Measurements from ENCODE around the gene PYDC1.
"Not testable (repeated sequence)": the region's sequence is repeated elsewhere in the genome, so short reads cannot be mapped to it uniquely, and the experiment has no call there.

The PYDC1 gene

DNA sequence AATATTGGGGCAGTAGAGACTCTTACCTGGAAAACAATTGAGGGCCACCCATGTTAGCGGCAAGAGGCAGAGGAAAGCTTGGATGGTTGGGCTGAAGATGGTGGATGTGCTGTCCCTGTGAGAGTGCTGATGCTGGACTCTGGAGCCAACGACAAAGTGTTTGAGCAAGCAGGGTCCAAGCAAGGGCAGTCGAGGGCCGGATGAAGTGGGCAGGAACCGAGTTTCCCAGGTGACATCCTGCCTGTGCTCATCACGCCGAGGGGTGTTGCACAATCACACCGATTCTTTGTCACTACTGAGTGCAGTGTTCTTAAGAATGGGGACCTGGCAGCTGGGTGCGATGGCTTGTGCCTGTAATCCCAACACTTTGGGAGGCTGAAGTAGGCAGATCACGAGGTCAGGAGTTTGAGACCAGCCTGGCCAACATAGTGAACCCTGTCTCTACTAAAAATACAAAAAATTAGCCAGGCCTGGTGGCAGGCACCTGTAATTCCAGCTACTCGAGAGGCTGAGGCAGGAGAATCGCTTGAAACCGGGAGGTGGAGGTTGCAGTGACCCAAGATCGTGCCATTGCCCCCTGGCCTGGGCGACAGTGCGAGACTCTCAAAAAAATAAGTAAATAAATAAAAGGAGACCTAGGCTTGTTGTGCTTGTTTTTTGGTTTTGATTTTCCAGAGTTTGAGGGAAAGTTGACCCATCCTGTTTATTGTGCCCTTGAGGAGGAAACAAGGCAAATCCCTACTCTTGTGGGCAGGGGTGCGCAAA lies 20.4 kb downstream of the PYDC1 start:
- DNase-seq (ENCODE audit: low read depth) = no peak

DNA sequence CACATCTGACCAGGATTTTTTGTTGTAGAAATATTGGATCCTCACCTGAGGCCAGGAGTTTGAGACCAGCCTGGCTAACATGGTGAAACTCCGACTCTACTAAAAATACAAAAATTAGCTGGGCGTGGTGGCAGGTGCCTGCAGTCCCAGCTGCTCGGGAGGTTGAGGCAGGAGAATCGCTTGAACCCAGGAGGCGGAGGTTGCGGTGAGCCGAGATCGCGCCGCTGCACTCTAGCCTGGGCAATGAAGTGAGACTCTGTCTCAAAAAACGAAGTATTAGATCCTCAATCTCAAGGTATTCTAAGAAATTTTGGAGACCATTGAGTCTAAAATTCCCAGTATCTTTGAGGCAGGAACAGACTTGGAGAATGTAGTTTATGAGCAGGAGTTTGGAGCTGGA lies 21.1 kb downstream of the PYDC1 start:
- DNase-seq (ENCODE audit: low read depth) = not testable (repeated sequence)

DNA sequence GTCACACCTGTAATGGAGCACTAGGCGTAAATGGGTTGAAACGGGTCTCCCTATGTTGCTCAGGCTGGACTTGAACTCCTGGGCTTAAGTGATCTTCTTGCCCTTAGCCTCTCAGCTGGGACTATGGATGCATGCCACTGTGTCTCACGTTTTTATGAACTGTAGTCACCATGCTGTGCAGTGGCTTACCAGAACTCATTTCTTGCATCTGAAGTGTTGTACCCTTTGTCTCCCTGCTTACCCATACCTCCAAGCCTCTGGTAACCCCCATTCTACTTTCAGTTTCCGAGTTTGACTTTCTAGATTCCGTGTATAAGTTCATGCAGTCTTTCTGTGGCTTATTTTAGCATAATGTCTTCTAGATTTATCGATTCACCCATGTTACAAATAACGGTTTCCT lies 22.0 kb downstream of the PYDC1 start:
- DNase-seq (ENCODE audit: low read depth) = no peak

DNA sequence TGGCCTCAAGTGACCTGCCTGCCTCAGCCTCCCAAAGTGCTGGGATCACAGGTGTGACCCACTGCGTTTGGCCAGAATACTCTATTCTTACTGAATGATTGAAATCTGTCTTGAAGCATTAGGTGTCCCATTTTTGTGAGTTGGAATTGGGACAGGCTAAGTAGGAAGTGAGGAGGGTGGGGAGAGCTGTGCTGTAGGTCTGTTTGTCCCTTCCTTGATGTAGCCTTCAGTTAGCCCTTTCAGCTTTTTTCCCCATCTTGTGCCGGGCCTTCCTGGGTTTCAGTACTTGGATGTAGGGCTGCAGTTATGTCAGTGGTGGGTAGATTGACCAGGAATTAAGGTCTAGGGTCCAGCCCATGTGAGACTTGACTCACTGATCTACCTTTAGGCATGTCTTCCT lies 23.1 kb downstream of the PYDC1 start:
- DNase-seq (ENCODE audit: low read depth) = no peak

DNA sequence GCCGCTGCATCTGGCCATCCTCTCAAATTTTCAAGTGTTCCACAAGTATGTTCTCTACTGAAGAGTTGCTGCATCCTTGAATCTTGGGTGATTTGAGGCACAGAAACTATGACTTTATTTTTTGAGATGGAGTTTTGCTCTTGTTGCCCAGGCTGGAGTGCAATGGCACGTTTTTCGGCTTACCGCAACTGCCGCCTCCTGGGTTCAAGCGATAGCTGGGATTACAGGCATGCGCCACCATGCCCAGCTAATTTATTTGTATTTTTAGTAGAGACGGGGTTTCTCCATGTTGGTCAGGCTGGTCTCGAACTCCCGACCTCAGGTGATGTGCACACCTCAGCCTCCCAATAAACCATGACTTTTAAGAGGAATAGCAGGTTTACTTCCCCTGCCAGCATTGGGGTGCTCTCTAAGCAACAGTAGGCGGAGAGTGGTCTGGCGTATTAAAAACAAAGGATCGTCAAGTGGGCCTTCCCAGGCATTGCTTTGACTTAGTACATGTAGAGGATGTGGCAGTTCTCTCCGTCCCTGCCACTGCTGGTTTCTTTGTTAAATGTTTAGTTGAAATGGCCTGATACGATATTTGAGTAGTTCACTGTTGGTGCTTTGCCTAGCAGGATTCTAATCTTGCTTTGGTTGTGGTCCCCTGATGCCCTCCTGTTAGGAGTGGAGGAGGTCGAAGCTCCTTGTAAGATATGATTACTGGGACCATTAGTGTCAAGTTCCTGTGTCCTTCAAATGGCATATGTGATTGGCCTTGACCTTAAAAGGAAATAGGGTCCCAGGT lies 23.9 kb downstream of the PYDC1 start:
- DNase-seq (ENCODE audit: low read depth) = no peak

DNA sequence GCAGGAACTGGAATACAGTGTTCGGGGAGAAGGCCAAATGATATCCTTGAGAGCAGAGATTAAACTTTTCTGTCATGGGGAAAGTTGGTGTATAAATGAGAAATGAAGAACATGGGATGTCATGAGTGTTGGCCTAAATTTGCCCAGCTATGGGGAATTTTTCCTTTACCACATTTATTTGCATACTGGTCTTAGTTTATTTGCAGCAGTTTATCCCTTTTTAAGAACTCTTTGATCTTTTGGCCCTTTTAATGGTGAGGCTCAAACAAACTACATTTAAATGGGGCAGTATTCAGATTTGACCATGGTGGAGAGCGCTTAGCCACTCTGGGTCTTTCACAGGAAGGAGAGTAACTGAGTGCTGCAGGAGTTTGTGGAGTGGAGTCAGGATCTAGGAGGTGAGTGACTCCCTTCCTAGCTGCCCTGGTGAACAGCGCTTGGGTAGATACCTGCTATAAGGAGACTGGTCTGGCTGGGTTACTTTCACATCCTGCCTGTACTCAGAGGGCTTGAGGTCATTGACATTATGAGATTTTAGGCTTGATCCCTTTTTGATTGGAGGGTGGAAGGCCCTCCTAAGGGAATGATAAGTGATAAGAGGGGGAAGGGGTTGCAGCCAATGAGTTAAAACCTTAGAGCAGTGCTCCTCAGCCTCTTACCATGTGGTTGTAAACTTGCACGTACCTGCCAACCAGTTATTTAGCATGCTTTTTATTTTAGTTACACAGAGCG lies 25.1 kb downstream of the PYDC1 start:
- no peak for DNase-seq (ENCODE audit: low read depth)

DNA sequence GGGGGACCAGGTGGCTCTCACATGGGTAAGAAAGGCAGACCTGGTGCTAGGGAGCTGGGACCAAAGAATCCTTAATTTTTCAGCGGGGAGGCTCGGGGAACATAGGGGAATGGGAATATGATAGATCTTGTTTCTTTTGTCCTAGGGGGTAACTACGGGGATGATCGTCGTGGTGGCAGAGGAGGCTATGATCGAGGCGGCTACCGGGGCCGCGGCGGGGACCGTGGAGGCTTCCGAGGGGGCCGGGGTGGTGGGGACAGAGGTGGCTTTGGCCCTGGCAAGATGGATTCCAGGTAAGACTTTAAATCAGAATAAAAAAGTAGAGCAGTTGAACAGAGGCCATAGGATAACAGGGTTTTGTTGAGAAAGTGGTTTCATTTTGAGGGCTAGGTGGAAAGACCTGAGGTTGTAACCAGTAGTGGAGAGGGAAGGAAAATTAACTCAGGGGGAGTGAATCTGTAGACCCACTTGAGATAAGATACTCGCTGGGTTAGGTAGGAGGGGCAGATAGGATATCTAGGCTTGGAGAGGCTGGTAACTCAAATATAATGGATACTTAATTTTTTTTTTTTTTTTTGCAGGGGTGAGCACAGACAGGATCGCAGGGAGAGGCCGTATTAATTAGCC lies 26.0 kb downstream of the PYDC1 start:
- DNase-seq (ENCODE audit: low read depth) = no peak

DNA sequence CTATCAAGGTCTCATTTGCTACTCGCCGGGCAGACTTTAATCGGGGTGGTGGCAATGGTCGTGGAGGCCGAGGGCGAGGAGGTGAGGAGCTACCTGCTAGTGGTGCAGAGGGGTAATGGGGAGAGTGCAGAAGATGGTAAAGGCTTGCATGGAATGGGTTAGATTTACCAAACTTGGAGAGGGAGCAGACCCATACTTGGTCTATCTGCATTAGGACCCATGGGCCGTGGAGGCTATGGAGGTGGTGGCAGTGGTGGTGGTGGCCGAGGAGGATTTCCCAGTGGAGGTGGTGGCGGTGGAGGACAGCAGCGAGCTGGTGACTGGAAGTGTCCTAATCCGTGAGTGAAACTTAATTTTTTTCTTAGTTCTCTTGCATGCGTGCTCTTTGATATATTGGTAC lies 26.9 kb downstream of the PYDC1 start:
- DNase-seq (ENCODE audit: low read depth) = no peak

DNA sequence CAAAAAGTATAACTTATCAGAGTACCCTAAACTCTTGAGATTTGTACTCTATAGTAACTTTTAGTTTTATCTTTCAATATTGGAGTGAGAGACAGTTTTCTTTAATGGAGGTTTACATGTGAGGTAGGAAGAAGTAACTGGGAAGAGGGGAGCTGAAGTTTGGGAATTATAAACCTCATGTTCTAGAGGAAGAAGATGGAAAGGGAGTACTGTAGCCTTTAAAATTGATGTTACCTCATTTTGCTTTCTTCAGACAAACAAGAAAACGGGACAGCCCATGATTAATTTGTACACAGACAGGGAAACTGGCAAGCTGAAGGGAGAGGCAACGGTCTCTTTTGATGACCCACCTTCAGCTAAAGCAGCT lies 27.5 kb downstream of the PYDC1 start:
- no peak for DNase-seq (ENCODE audit: low read depth)

DNA sequence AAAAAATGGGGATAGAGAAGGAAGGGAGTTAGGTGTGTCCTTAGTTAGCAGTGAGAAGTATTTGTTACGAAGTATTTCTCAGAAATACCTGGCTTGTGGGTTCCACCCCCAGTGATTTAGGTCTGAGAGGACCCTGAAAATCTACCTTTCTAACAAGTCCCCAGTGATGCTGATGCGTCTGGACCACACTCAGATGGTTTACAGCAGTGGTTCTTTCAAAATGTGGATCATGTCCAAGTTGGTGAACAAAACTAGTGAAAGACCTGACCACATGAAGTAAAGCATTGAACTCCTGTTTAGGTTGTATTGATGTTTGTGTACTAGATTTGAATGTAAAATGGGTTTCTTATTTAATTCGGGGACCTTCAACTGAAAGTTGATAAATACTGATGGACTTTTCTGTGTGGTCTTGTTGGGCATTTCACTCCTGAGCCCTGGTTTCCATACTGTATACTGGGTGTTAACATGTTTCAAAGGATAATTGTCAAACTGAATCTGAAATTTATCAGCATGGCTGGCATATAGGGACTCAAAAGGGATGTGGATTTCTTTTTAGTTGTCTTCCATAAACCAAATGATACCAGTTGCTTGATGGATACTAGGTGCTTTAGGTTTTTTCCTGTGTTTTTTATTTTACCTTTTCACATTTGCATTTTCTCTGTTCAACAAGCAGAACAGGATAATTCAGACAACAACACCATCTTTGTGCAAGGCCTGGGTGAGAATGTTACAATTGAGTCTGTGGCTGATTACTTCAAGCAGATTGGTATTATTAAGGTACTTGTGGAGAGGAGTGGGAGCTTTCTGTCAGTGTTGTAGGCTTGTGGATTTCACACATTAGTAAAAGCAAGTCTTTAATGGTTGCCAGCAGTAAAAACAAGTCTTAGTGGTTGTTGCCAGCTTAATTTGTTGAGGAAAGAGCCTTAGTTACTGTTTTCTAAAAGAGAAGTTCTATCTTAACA lies 28.2 kb downstream of the PYDC1 start:
- no peak for DNase-seq (ENCODE audit: low read depth)

DNA sequence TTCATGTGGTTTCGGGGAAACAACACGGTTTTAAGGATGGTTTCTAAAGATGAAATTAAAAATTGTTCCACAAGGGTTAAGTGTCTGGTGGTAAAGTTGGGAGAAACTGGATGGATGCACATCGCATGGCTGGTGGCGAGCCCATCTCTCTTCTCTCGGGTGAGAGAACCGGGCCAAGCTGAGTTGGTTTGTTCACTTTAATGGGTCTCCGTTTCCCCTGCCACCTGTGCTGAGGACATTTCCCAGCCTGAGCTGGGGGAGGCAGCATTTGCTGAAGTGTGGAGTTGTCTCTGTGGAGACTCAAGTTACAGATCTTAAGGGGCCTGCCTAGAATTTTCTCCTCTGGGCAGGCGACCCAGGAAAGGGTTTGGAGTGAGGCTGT lies 29.1 kb downstream of the PYDC1 start:
- DNase-seq (ENCODE audit: low read depth) = no peak

DNA sequence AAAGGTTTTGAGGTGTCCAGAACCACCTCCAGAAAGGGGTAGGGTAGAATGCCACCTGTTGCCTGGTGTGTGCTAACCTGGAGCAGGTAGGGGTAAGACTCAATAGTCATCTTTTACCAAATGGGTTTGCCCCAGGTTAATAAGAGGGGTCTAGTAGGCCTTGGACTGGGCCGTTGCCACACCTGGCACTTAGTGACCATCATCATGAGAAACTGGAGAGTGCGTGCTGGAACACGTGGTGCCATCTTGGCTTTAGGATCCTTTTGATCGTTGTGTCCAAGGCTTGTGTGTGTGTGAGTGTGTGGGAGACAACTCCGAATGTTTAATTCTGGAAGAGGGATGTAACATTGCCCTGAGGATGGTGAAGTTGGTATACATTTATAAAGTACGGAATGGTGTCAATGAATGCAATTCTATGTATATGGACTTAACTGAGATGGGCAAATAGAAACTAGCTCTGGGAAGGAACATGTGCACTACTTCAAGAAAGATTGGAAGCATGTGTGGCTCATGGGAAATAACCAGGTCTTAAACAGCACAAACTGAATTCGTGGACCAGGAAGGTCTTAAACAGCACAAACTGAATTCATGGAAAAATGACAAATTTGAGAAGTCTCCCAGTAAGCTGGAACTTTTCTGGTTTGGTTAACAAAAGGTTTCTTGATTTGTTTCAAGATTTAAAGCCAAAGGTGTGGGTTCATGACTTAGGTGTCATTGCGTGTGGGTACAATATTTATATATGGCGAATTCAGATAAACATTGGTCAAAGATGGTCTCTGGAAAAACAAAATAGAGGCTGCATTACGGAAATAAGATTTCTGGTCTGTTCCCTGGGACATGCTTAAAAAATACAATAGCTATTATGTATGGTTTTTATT lies 29.8 kb downstream of the PYDC1 start:
- DNase-seq (ENCODE audit: low read depth) = no peak

DNA sequence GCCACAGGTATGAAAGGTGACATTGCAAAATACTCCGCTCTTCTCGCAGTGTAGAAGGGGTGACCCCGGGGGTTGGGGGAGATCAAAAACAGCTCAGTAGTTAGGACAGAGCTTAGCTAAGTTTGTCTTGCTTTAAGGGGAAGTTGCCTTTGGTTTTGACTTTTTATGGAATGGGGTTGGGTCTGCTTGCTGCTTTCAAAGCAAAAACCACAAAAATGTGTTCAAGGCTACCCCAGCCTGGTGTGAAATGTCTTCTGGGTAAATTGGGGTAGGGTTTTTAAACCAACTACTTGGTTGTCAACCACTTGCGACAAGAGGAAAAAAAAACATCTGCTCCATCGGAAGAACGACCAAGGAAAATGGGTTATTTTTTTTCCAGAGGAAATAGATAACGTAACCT lies 30.8 kb downstream of the PYDC1 start:
- no peak for DNase-seq (ENCODE audit: low read depth)

DNA sequence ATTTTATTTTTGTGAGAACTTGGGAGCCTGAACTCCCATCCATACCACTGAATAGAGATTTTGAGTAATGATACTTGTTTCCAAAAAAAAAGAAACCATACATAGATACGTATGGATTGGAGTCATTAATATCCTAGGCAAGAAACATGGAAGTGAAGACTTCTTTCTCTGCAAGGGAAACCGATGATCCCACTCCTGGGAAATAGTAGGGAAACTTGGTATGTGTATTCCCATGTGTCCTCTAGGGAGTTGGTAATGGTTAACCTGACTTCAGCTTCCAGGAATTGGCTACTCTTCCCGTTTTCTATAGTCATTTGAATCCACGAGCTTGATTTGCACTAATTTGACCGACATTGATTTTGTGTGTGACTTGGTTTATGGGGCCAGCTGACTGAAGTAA lies 31.6 kb downstream of the PYDC1 start:
- DNase-seq (ENCODE audit: low read depth) = no peak

DNA sequence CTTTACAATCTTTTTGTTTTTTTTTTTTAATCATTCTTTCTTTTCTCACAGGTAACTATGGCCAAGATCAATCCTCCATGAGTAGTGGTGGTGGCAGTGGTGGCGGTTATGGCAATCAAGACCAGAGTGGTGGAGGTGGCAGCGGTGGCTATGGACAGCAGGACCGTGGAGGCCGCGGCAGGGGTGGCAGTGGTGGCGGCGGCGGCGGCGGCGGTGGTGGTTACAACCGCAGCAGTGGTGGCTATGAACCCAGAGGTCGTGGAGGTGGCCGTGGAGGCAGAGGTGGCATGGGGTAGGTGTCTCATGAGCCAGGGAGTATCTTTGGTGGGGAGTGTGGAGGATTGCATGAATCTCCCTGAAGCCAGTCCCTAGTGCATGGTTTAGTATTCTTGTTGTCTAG lies 32.0 kb downstream of the PYDC1 start:
- no peak for DNase-seq (ENCODE audit: low read depth)

DNA sequence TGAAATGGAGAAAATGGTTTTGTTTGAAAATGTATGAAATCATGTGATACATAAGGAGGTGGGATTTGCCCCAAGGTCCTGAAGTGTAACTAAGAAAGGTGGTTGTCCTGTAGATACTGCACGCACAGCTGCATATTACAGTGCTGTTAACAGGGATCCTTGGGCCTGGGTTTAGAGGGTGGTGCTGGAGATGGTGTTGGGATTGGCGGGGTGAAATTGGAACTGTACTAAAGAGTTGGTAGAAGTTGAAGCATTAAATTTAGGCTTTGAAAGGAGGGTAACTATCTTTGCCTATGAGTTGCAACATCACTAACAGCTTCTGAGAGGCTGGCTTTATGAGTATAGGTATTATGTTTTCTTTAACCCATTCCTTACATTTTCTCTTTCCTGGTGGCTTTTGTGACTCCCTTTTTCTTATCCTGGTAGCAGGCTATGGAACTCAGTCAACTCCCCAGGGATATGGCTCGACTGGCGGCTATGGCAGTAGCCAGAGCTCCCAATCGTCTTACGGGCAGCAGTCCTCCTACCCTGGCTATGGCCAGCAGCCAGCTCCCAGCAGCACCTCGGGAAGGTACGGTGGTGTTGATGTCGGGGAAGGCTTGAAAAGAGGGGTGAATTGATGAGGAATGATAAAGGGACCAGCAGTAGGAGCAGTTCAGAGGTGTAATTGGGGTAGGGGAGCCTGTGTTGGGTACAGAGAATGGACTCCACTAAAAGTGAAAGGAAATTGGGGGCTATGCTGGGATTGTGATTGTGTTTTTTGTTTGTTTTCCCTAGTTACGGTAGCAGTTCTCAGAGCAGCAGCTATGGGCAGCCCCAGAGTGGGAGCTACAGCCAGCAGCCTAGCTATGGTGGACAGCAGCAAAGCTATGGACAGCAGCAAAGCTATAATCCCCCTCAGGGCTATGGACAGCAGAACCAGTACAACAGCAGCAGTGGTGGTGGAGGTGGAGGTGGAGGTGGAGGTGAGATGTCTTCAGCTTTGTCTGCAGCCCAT lies 33.2 kb downstream of the PYDC1 start:
- no peak for DNase-seq (ENCODE audit: low read depth)

DNA sequence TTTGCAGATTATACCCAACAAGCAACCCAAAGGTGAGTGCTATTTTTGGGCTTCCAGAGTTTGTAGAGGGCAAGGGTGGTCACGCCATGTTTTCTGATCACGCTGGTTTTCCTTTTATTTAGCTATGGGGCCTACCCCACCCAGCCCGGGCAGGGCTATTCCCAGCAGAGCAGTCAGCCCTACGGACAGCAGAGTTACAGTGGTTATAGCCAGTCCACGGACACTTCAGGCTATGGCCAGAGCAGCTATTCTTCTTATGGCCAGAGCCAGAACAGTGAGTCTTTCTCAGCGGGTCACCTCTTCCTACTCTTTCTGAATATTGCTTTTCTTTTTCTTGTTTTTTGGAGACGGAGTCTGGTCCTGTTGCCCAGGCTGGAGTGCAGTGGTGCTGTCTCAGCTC lies 34.5 kb downstream of the PYDC1 start:
- no peak for DNase-seq (ENCODE audit: low read depth)

DNA sequence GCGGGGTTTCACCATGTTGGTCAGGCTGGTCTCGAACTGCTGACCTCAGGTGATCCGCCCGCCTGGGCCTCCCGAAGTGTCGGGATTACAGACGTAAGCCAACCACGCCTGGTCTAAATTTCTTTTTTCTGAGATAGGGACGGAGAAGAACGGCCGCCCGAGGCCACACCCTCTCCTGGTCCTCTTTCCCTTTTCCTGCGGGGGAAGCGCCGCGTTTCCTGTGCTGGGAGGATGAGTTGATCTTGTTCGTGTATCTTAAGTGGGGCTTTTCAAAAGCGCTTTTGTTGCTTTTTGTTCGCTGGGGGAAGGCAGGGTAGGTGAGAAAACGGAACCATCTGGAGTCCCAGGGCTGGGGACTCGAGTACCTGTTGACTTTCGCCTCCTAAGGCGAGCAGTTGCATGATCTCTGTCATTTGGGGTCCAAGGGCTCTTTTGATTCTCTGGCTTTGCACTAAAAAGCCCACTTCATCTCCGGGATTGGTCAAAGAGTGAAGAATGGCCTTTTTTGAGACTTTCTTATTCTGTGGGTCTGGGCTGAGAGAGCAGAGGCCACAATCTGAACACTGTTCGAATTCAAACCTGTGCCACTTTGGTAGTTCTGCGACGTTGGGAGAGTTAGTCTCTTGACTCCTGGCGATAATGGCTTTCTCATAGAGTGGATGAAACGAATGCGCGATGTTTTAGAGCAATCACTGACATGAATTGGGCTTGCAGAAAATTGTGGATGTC lies 35.7 kb downstream of the PYDC1 start:
- DNase-seq (ENCODE audit: low read depth) = no peak

All from T follicular helper cell (primary cell).